Activated naive CD4-positive, alpha-beta T cell treated with anti-CD3 and anti-CD28 coated beads, Interleukin-2, amount 50 U/mL, for 24 hours (primary cell): ENCODE measurements around the gene SGTB.
"Not testable (repeated sequence)": the region's sequence is repeated elsewhere in the genome, so short reads cannot be mapped to it uniquely, and the experiment has no call there.

Experiments
- H3K27ac Mint-ChIP-seq: one replicate; pipeline ENCODE4 v1.8.0; 2021; ENCODE audit warnings: mild to moderate bottlenecking, mixed read lengths
- H3K27me3 Mint-ChIP-seq: one replicate; pipeline ENCODE4 v1.8.0; 2021; ENCODE audit warnings: mixed read lengths
- H3K36me3 Mint-ChIP-seq: one replicate; pipeline ENCODE4 v1.8.0; 2021; ENCODE audit warnings: mixed read lengths
- H3K4me1 Mint-ChIP-seq: one replicate; pipeline ENCODE4 v1.8.0; 2021; ENCODE audit warnings: mixed read lengths
- H3K4me3 Mint-ChIP-seq: one replicate; pipeline ENCODE4 v1.8.0; 2021; ENCODE audit warnings: mild to moderate bottlenecking, mixed read lengths
- H3K9me3 Mint-ChIP-seq: one replicate; pipeline ENCODE4 v1.8.0; 2021; ENCODE audit warnings: mixed read lengths

SGTB gene

GRCh38 chr5:65749221-65749844 is 27.4 kb upstream of the SGTB start:
- no peak overlapping the region for H3K27ac Mint-ChIP-seq
- no peaks in the 10 kb centered on the region for H3K27me3 Mint-ChIP-seq
- H3K4me1 Mint-ChIP-seq = peaks cover 9% of the 10 kb centered on the region
- H3K36me3 Mint-ChIP-seq = peaks cover 2% of the 10 kb centered on the region
- H3K9me3 Mint-ChIP-seq = no peaks in the 10 kb centered on the region
- no peak overlapping the region for H3K4me3 Mint-ChIP-seq

GRCh38 chr5:65742565-65743231 is 20.8 kb upstream of the SGTB start:
- Mint-ChIP-seq H3K9me3 (no peaks in the 10 kb centered on the region), H3K36me3 (peaks cover 2% of the 10 kb centered on the region), H3K27ac (no peak overlapping the region), H3K4me1 (peaks cover 6% of the 10 kb centered on the region), H3K4me3 (no peak overlapping the region), H3K27me3 (no peaks in the 10 kb centered on the region)

DNA sequence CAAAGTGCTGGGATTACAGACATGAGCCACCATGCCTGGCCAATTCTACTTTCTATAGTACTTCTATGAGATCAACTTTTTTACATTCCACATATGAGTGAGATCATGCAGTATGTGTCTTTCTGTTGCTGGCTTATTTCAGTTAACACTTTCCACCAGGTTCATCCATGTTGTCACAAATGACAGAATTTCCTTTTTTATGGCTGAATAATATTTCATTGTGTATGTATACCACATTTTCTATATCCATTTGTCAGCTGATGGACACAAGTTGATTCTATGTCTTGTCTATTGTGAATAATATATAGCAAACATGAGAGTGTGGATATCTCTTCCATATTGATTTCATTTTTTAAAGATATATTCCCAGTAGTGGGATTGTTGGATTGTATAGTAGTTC is 17.3 kb upstream of the SGTB start:
- H3K4me3 Mint-ChIP-seq = no peak overlapping the region
- H3K36me3 Mint-ChIP-seq = peaks cover 2% of the 10 kb centered on the region
- H3K4me1 Mint-ChIP-seq = peaks cover 23% of the 10 kb centered on the region
- H3K27ac Mint-ChIP-seq = no peak overlapping the region
- H3K27me3 Mint-ChIP-seq = no peaks in the 10 kb centered on the region
- no peaks in the 10 kb centered on the region for H3K9me3 Mint-ChIP-seq

- no peak overlapping the region for H3K27ac Mint-ChIP-seq
These were observed 16.4 kb upstream of the SGTB start for GRCh38 chr5:65738305-65738704.

GRCh38 chr5:65737842-65738241 is 15.9 kb upstream of the SGTB start:
- Mint-ChIP-seq H3K4me3 (no peak overlapping the region), H3K4me1 (peaks cover 22% of the 10 kb centered on the region), H3K27ac (no peak overlapping the region), H3K27me3 (no peaks in the 10 kb centered on the region), H3K9me3 (no peaks in the 10 kb centered on the region), H3K36me3 (peaks cover 2% of the 10 kb centered on the region)

More at GRCh38 chr5:65738305-65738704, 16.4 kb upstream of the SGTB start:
- H3K36me3 Mint-ChIP-seq = peaks cover 2% of the 10 kb centered on the region
- peaks cover 24% of the 10 kb centered on the region for H3K4me1 Mint-ChIP-seq
- H3K4me3 Mint-ChIP-seq = no peak overlapping the region
- H3K27me3 Mint-ChIP-seq = no peaks in the 10 kb centered on the region
- no peaks in the 10 kb centered on the region for H3K9me3 Mint-ChIP-seq

GRCh38 chr5:65736011-65736410 is 14.1 kb upstream of the SGTB start:
- Mint-ChIP-seq H3K36me3 (peaks cover 2% of the 10 kb centered on the region), H3K4me1 (peaks cover 17% of the 10 kb centered on the region), H3K4me3 (no peak overlapping the region), H3K27ac (no peak overlapping the region), H3K9me3 (no peaks in the 10 kb centered on the region), H3K27me3 (no peaks in the 10 kb centered on the region)

- Mint-ChIP-seq H3K4me1 (peaks cover 17% of the 10 kb centered on the region), H3K27me3 (no peaks in the 10 kb centered on the region), H3K27ac (no peak overlapping the region), H3K9me3 (no peaks in the 10 kb centered on the region), H3K4me3 (no peak overlapping the region), H3K36me3 (peaks cover 2% of the 10 kb centered on the region)
These were observed 13.0 kb upstream of the SGTB start for GRCh38 chr5:65734921-65735320.

GRCh38 chr5:65734196-65734775 is 12.4 kb upstream of the SGTB start:
- not testable (repeated sequence) for H3K4me3 Mint-ChIP-seq, H3K27ac Mint-ChIP-seq, H3K9me3 Mint-ChIP-seq, H3K36me3 Mint-ChIP-seq, H3K27me3 Mint-ChIP-seq
- peaks cover 17% of the 10 kb centered on the region for H3K4me1 Mint-ChIP-seq

GRCh38 chr5:65732046-65732445 is 10.1 kb upstream of the SGTB start:
- H3K36me3 Mint-ChIP-seq, H3K9me3 Mint-ChIP-seq: not testable (repeated sequence)
- peak overlapping the region; percentile 19 for H3K27ac Mint-ChIP-seq

DNA sequence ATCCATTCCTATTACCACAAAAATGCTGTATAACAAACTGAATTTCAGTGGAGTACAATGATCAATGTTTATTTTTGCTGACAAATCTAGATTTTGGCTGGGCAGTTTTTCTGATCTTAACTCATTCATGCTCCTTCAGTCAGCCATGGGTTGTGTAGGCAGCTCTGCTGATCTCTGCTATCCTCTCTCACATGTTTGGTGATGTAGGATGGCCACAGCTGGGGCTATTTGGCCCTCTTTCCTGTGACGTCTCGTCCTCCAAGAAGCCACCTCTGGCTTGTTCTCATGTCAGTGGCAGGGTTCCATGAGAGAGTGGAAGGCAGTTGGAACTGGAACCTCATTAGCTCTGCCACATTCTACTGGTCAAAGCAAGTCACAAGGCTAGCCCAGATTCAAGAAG is 9.0 kb upstream of the SGTB start:
- Mint-ChIP-seq H3K36me3 (no peaks in the 10 kb centered on the region), H3K9me3 (no peaks in the 10 kb centered on the region), H3K4me1 (peaks cover 17% of the 10 kb centered on the region), H3K27ac (no peak overlapping the region), H3K4me3 (no peak overlapping the region), H3K27me3 (no peaks in the 10 kb centered on the region)

More at GRCh38 chr5:65732046-65732445, 10.1 kb upstream of the SGTB start:
- peaks cover 17% of the 10 kb centered on the region for H3K4me1 Mint-ChIP-seq
- H3K27me3 Mint-ChIP-seq, H3K4me3 Mint-ChIP-seq: not testable (repeated sequence)

GRCh38 chr5:65728218-65728617 is 6.3 kb upstream of the SGTB start:
- H3K27me3 Mint-ChIP-seq = no peaks in the 10 kb centered on the region
- H3K9me3 Mint-ChIP-seq = no peaks in the 10 kb centered on the region
- H3K27ac Mint-ChIP-seq = no peak overlapping the region
- H3K4me3 Mint-ChIP-seq = no peak overlapping the region
- H3K36me3 Mint-ChIP-seq = no peaks in the 10 kb centered on the region
- peaks cover 8% of the 10 kb centered on the region for H3K4me1 Mint-ChIP-seq

- Mint-ChIP-seq H3K36me3 (no peaks in the 10 kb centered on the region), H3K9me3 (no peaks in the 10 kb centered on the region), H3K4me3 (no peak overlapping the region), H3K4me1 (peaks cover 14% of the 10 kb centered on the region), H3K27ac (no peak overlapping the region), H3K27me3 (no peaks in the 10 kb centered on the region)
These were observed 5.7 kb upstream of the SGTB start for GRCh38 chr5:65727491-65728156.

DNA sequence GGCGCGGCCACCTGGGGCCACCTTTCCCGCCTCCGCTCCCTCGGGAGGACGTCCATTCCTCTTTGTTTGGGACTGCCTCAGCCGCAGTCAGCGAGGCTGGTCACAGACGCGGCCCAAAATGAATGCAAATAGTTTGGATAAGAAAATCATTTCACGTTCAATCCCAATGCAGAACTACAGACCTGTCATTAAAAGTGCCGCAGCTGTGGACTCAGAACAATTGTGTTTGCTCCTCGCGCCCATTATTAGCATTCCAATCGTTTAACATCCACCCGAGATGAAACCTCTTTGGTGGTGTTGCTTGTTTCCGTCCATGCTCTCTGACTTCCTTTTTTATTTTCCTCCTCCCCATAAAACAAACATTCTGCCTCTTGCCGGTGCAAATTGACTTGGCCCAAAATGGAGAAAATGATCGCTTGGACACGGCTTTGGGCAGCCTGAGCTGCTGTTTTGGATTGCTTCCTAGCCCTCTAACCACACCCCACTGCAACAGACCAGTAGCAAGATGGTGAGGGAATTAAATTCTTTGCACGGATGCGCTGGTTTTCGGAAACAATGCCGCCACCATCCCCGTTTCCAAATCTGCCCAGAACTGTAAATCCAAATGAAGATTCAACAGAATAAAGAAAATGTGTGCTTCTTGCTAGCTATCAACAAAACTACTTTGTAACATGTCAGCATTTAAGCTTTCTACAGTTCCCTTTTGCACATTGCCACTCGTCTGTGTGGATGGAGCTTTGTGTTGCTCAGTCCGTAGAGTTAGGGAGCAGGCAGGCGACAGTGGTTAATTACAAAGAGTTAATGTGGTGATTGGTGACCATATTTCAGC is 880 bp upstream of the SGTB start:
- Mint-ChIP-seq H3K4me3 (peak overlapping the region; percentile 92), H3K27ac (peak overlapping the region; percentile 96), H3K36me3 (no peaks in the 10 kb centered on the region), H3K4me1 (peaks cover 16% of the 10 kb centered on the region), H3K9me3 (no peaks in the 10 kb centered on the region), H3K27me3 (no peaks in the 10 kb centered on the region)

DNA sequence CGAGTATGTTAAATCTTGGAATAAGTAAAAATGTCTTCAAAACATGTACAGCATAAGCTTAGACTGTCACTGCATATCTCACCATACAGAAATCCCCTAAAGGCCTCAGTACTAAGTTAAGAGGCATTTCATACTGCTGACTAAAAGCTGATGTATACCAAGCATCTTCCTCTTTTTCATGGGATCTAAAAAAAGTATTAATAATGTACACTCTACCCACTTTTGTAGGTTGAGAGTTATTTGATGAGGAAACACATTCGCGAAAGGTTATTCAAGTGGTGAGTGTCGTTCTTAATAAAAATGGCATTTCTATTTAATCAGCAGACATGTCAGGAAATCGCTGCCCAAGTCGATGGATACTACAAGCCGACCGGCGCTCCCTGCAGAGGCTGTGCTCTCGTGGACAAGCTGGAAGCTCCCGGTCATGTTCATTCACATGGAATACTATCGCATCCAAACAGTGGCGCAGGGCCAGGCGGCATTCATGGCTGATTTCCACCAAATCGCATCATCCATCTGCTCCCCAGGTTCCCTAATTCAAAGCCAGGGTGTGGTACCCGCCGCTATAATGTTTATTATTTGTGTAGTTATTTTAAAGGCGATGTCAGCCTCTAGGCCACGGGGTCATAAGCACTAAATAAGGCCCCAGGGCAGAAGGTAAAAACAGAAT is 724 bp downstream of the SGTB start:
- H3K36me3 Mint-ChIP-seq = no peaks in the 10 kb centered on the region
- no peaks in the 10 kb centered on the region for H3K9me3 Mint-ChIP-seq
- H3K27ac Mint-ChIP-seq = peak overlapping the region; percentile 93
- peak overlapping the region; percentile 96 for H3K4me3 Mint-ChIP-seq
- peaks cover 16% of the 10 kb centered on the region for H3K4me1 Mint-ChIP-seq
- no peaks in the 10 kb centered on the region for H3K27me3 Mint-ChIP-seq
